Stimulated activated CD4-positive, alpha-beta T cell treated with anti-CD3 and anti-CD28 coated beads, Interleukin-12 subunit alpha, Interleukin-12 subunit beta, amount 100 ng/mL, for 4 hours (primary cell): ENCODE measurements around the gene PHOX2A.

Experiments
- DNase-seq: peaks from one replicate; pipeline ENCODE4 v3.0.0-alpha.2; 2020

The PHOX2A gene

DNA sequence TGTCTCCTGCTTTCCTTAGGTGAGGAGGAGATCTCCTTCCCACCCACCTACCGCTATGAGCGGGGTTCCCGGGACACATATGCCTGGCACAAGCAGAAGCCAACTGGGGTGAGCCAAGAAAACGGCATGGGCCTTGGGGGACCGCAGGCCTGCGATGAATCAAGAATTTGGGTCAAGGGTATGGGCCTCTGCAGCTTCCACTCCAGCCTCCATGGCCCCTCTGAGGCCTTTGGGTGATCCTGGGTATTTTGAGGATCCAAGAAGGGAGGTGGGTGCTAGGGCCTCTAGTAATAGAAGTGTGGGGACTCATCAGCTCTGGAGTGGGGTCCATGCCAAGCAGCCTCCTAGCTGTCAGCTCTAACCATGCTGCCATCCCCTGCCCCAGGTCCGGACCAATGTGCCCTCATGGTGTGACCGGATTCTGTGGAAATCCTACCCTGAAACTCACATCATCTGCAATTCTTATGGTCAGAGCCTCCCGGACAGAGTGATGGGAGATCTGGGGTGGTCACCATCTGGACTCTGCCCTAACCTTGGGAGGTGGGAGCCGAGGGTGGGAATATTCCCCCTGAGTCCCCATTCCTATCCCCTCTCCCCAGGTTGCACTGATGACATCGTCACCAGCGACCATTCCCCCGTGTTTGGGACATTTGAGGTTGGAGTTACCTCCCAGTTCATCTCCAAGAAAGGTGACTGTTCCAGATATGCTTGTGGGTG is 10.8 kb downstream of the PHOX2A start:
- DNase-seq = no peak

DNA sequence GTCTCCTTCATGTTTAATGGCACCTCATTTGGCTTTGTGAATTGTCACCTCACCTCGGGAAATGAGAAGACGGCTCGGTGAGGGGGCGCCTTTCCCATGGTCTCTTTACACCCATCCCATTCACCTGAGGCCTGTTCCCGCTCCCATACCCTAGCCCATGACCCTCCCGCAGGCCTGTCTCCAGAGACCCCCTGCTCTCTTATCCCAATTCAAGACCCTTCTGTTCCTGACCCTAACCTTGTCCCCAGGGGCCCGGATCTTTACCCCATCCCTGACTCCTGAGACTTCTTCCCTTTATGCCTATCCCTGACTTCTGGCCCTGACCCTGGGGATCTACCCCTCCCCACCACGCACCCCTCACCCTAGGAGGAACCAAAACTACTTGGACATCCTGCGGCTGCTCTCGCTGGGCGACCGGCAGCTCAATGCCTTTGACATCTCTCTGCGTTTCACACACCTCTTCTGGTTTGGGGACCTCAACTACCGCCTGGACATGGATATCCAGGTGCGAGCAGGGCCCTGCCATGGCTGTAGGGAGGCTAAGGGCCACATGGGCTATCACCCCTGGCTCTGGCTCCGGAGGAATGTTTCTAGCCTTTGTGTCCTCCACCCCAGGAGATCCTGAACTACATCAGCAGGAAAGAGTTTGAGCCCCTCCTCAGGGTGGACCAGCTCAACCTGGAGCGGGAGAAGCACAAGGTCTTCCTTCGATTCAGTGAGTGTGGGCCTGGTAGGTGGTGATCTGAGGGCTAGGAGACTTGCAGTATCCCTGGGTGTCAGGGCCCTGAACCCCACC is 11.5 kb downstream of the PHOX2A start:
- no peak for DNase-seq

DNA sequence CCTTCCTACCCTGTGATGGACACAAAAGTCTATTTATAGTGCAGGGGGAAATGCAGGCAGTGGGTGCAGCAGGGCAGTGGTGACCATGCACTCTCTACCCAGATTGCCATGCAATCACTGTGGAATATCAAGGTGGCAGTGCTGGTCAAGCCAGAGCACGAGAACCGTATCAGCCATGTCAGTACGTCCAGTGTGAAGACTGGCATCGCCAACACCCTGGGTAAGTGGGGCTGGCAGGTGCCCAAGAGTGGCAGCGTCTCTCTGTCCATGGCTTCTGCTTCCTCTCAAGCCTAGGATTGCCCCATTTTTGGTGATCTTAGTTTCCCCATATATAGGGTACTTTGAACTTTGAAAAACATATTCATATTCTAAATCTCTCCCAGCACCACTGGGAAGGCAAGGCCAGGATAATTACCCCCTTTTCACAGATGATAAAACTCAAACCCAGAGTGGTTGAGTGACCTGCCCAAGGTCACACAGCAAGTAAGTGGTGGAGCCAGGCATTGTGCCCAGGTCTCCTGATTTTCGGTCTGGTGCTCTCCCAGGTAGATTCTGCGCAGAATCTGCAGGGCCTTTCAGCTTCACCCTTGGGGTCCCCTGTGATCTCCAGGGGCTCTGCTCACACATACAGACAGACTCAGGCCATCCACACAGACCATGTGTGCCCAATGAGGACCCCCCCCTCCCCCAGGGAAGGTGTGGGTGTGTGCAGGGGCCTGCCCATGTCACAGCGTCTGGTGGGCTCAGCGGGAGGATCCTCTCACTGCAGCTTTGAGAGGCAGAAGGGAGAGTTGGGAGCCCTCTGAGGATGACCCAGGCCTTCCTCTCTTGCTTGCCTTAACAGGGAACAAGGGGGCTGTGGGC is 12.3 kb downstream of the PHOX2A start:
- no peak for DNase-seq

DNA sequence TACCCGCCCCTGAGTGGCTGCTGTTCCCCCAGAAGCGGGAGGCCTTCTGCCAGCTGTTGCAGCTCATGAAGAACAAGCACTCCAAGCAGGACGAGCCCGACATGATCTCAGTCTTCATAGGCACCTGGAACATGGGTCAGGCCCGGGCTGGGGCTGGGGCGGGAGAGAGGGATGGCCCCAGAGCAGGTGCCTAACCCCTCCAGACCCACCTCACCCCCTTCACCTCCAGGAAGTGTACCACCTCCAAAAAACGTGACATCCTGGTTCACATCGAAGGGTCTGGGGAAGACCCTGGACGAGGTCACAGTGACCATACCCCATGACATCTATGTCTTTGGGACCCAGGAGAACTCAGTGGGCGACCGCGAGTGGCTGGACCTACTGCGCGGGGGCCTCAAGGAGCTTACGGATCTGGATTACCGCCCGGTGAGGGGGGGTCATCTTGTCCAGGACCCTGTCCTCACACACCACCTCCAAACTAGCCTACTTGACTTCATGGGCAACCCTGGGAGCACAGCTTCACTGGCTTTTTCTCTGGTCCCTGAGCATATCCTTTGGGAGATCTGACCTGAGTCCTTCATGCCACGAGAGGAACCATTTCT is 13.1 kb downstream of the PHOX2A start:
- no peak for DNase-seq

DNA sequence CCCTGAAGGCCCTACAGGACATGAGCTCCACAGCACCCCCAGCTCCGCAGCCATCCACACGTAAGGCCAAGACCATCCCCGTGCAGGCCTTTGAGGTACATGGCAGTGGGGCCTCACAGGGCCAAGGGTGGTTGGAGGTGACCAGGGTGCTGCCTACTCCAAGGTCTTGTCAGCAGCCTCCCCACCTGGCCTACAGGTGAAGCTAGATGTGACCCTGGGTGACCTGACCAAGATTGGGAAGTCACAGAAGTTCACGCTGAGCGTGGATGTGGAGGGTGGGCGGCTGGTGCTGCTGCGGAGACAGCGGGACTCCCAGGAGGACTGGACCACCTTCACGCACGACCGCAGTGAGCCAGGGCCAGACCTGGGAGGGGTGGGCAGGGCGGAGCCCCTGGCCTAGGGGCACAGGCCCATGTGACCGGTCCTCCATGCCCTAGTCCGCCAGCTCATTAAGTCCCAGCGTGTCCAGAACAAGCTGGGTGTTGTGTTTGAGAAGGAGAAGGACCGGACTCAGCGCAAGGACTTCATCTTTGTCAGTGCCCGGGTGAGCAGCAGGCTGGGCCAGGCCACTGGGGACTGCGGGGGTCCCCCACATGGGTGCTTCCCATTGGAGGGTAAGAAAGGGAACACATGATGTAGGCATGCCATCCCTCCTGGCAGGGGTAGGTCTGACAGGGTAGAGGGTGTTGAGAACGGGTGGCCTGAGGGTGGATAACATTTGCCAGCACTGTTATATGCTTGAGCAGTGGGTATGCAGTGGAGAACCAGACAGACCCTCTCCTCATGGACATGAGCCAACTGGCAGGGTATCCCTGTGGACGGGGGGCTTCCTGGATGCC is 13.8 kb downstream of the PHOX2A start:
- no peak for DNase-seq

DNA sequence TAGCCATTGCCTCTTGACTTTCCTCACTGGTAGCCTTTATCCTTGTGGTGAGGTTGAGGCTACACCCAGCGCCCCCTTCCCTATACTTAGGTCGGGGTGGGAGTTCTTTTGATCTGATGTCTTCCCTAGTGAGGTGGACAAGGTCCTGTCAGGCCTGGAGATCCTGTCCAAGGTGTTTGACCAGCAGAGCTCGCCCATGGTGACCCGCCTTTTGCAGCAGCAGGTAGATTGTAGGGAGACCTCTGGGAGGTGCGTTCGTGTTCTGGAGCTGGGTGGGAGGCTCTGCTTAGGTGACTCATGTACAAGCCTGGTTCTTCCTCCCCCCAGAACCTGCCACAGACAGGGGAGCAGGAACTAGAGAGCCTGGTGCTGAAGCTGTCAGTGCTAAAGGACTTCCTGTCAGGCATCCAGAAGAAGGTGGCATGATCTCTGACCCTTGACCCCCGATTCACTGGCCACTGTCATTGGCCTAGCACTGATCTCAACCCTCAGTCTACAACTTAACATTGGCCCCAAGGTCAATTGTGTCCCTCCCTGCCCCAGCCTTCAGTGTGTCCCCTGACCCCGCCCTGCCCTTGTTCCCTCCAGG is 14.5 kb downstream of the PHOX2A start:
- DNase-seq = no peak

DNA sequence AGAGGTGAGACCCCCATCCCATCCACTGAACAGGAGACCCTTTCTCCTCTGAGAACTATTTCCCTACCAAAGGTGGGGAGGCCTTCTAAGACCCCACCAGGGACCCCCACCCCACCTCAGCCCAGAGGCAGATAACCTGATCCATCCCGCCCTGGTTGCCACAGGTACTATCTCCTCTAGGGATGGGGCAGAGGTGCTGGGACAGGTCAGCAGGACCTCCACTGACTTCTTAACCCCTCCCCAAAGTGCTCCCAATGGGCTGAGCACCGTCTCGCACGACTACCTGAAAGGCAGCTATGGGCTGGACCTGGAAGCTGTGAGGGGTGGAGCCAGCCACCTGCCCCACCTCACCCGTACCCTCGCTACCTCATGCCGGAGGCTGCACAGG is 15.1 kb downstream of the PHOX2A start:
- no peak for DNase-seq

DNA sequence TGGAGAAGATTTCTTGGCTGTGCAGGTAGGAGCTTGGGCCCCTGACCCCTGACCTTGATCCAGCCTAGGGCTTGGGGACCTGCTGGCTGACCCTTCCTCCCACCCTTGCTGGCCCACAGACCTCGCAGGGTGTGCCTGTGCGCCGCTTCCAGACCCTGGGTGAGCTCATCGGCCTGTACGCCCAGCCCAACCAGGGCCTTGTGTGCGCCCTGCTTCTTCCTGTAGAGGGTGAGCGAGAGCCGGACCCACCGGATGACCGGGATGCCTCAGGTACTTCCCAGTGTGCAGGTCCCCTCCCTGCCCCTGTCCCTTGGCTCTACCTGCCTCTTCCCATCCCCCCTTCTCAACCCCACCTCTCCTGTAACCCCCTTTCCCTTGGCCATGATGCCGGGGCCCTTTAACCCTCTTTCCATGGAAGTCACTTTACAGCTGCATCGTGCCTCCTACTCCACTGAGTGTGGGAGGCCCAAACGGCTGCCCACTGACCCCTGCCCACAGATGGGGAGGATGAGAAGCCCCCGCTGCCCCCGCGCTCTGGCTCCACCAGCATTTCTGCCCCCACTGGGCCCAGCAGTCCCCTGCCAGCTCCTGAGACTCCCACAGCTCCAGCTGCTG is 15.6 kb downstream of the PHOX2A start:
- no peak for DNase-seq

DNA sequence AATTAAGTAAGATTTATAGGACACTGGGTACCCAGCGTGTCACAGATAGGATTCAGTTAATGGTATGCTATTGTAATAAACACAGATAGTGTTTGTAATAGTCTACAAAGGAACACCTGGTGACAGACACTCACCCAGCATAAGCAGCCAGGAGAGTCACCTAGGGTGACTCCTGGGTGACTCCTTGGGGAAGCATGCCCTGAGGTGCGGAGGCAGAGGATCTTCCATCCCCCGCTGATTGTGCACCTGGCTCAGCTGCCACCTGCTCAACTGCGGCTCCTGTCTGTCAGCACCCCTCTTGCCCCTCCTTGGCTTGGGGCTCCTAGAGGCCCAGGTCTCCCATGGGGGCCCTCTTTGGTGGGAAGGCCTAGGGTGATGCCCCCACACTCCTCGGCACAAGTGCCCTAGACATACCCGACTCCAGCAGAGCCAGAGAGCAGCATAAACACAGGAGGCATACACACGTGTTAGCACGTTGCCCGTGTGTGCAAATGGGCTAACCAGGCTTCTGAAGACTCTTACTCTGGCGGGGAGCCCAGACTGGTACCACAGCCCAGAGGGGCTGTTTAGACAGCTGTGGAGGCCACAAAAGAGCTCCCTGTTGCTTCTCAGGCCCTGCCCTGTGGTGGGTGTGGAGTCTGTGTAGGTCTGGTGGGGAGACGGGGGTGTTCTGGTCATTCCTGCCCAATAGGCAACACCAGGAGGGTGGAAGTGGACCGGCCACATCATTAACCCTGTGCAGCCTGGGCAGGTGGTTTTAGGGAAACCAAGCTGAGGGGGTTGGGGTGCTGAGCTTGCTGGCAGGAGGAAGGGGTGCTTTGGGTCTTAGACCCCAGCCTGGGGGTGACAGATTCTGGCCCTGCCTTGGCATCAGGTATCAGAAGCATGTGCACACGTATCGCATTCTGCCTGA is 16.4 kb downstream of the PHOX2A start:
- DNase-seq = no peak

DNA sequence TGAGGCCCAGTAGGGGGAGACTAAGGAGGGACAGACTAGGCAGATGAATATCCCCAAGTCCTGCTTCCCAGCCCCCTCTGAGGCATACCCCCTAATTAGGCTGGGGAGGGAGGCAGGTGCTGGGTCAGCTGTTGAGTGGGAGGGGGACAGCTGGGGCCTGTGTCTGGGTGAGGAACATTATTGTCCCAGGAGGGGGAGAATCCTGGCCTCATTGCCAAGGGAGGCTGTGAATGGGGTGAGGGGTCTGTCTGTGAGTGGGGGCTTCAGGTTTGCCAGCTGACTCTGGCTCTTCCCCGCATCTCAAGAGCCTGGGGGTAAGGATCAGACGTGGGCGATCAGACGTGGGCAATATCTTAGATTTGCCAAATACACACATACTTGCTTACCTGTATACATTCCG is 17.3 kb downstream of the PHOX2A start:
- DNase-seq = no peak

DNA sequence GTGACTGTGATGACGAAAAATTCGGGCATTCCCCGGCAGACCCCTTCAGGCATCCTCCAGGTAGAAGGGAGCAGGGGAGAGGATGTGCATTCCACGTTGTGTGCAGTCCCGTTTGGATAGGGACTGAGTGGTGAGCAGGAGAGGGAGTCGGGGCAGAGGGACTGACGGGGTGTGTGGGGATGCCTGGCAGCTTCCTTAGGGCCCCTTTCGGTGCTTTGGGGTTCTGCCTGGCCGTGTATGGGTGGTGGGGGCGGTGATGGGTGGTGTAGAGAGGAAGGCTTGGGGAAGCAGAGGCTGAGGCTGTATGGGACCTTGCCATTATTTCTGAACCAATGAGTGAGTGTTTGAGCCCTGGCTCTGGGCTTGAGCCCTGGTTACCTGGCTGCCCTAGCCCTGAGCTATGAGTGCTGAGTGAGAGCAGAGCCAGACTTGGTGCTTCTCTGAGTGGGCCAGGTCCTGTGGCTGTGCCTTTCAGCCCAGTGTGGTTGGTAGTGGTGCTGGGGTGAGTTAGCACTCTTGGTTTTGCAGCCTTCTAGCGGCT is 18.5 kb downstream of the PHOX2A start:
- no peak for DNase-seq

DNA sequence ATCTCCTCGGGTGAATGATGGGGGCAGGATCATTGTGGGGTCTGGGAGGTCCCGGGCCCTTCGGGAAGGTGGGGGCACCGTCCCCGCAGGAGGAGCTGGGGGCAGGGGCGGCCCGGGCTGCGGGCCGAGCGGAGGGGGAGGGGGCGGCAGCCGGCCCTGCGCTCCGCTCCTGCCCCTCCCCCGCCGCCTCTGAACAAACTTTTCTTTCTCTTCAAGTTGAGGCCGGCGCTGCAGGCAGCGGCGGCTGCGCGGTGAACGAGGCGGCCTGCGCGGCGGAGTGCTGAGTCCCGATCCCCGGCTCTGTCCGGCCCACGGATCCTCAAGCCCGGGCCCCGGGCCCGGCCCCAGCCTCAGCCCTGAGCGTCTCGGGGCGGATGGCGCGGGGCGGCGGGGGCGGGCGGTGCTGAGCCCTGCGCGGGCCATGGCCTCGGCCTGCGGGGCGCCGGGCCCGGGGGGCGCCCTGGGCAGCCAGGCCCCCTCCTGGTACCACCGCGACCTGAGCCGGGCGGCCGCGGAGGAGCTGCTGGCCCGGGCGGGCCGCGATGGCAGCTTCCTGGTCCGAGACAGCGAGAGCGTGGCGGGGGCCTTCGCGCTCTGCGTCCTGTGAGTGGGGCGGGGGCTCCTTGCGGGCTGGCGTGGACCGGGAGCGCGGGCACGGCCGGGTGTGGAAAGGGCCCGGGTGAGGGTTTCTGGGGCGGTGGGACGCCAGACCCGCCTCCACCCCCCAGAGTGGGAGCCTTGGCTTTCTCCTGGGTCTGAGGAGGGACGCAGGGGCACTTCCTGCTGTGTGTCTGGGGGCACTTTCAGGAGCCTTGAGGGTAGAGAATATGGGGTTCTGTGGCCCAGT is 19.2 kb downstream of the PHOX2A start, which contains the start of gene INPPL1:
TSS of gene INPPL1 (plus strand) at position 204 of the 847 bp plus-strand sequence. CDS start at position 422, 218 bp downstream.
- DNase-seq = peak; percentile 49

DNA sequence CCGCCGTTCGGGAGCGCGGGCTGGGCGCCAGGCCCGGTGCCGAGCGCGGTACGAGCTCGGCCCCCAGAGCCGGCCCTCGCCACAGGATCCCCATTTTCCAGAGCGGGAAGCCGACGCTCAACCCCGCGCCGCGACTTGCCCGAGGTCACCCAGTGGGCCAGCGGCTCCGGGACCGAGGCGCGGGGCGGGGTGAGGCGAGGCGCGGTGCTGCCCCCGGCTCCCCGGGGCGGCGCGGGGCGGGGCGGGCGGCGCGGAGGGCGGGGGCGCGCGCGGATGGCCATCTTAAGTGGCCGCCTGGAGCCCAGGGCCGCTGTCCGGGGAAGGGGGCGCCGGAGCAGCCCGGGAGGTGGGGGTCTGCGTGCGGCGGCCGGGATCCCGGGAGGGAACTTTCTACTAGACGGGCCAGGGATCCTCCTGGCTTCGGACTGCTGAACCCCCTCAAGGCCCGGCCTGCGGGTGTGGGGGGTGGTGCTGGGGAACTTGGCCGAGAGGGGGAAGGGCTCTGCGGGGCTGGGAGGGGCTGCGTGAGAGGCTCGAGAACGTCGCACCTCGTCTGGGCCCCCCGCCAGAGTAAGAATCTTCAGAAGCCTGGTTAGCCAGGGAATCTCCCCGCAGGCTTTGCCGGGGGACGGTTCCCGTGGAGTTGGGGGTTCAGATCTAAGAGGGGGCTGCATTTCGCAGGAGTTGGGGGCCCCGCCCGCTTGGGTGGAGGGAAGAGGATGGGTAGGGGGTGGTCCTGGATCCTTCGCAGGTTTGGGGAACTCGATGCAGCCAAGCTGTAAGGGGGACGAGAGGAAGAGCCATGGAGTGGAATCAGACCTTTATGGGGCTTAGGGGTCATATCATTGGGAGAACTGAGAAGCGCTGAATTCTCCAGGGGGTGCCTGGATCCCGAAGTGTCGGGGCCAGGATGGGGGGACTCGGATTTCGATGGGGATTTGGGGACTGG is 20.1 kb downstream of the PHOX2A start:
- DNase-seq = peak; percentile 56

DNA sequence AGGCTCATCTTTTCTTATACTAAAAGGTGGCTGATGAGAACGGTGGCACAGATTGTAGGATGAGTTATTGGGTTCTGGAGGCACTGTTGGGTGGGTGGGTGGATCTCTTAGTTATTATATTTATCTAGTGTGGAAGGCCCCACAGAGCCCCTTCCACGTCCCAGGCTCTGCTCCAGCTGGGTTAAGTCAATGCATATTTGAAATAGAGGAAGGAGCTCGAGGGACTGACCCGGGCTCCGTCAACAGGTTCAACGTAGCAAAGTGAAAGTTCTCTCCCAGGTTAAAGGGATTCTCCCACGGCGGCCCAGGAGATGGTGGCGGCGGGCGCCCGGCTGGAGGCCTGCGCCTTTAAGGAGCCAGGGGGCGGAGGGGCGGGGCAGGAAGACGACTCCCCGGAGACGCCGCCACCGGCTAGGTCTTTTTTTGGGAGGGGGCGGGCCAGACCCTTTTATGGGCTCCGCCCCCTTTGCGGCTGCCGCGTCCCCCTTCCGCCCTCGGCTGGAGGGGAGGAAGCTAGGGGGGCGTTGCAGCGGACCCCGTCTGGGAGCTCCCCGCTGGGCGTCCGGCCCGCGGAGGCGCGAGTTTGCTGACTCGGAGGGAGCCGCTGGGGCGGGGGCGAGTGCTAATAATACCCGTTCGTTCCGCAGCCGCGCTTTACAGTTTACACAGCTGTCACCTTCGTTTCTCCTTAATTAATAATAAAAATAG is 20.9 kb downstream of the PHOX2A start:
- DNase-seq = peak; percentile 93

DNA sequence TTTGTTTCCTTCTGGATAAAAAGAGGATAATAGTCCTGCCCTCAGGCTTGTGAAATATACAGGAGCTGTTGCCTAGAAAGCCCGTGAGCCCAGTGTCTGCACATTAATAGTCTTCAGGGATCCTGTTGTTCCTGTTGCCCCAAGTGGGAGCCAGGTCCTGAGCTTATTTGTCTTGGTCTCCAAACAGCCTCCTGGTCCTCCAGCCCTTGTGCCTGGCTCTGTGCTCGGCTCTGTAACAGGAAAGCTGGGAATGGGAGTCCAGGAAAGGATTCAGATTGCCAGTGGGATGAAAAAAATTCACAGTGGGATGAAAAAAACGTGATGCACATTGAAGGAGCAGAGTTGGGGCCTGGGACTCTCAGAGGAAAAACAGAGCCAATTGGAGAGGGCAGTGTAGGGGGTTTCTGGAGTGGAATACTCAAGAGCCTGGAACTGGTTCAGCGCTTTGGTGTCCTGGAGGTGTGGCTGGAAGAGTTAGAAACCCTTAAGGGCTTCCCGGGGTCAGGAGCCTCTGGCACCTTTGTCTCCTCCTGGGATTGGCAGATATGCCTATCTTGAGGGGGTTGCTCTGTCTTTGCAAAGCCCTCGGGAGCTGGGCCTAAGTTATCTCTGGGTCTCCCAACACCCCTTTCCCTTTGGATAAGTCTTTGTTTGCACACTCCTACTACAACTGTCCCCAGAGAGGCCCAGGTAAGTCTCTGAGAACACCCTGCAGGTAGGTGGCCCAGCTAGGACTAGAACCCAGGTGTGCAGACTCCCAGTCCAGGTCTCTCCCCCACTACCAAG is 21.7 kb downstream of the PHOX2A start:
- no peak for DNase-seq
